NCI-H1092 (cell line): ENCODE results near the gene UQCRC1.

Experiments used
- DNase-seq: peaks from one replicate; lab custom pipeline; 2025; lab: John Stamatoyannopoulos, UW

The UQCRC1 gene

GRCh38 chr3:48598323-48599076 lies 10.9 kb downstream of the UQCRC1 start:
- no peak for DNase-seq

- no peak for DNase-seq
These were observed 12.0 kb downstream of the UQCRC1 start for GRCh38 chr3:48597408-48597800.

DNA sequence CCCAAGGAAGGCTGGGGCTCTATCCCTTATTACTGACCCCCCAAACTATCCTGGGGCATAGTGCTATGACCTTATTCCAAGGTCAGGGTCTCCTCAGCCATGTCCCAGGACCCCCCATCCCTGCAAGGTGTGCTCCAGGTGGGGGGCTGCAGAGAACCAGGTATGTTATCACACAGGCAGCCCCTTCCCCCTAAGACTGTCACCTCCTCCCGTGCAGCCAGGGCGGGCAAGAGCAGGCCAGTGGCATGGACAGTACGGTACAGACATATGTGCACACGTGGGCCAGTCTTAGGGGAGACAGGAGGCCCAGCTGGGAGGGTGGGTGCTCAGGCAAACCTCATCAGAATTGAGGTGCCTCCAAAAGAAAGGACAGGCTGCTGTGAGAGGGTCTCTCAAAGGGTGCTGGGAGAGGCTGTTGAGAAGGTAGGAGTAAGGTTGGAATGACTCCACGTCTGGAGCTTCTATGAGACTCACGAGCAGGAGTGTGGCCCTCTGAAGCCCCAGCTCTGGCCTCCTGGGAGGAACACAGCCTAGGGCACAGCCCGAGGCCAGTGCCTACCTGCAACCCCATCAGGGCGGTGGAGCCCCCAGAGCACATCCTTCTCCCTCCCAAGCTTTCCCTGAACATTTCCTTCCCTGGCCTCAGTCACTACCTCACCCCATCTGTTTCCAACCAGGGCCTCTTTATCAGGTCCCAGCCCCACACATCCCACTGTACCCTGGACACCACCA lies 12.6 kb downstream of the UQCRC1 start:
- no peak for DNase-seq

- no peak for DNase-seq
These were observed 13.3 kb downstream of the UQCRC1 start for GRCh38 chr3:48596157-48596556.

GRCh38 chr3:48595526-48596121 lies 13.8 kb downstream of the UQCRC1 start:
- no peak for DNase-seq

DNA sequence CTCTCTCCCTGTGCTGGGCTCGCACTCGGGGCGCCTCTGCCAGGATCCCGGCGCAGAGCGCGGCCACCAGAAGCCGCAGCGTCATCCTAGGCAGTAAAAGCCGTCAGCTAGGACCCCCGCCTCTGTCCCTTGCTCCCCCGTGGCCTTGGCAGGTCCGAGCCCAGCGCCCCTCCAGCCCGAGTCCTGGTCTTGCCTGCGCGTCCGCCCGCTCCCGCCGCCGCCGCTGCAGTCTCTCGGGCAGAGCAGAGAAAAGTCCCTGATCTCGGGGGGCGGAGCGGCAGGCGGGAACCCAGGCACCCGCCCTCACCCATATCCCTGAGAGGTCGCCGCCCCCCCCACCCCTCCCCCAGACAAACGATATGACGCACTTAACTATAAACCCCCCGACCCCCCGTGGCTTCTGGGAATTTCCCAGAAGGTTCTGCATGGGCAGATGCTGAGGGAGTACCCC lies 14.3 kb downstream of the UQCRC1 start, which contains the start of gene COL7A1:
TSS of gene COL7A1 (minus strand) at position 255 of the 451 bp plus-strand sequence. CDS start at position 85, 170 bp downstream.
- no peak for DNase-seq

GRCh38 chr3:48594417-48595049 lies 14.9 kb downstream of the UQCRC1 start:
- no peak for DNase-seq

GRCh38 chr3:48593337-48593736 lies 16.1 kb downstream of the UQCRC1 start:
- DNase-seq = no peak

- no peak for DNase-seq
These were observed 16.8 kb downstream of the UQCRC1 start for GRCh38 chr3:48592519-48593087.

DNA sequence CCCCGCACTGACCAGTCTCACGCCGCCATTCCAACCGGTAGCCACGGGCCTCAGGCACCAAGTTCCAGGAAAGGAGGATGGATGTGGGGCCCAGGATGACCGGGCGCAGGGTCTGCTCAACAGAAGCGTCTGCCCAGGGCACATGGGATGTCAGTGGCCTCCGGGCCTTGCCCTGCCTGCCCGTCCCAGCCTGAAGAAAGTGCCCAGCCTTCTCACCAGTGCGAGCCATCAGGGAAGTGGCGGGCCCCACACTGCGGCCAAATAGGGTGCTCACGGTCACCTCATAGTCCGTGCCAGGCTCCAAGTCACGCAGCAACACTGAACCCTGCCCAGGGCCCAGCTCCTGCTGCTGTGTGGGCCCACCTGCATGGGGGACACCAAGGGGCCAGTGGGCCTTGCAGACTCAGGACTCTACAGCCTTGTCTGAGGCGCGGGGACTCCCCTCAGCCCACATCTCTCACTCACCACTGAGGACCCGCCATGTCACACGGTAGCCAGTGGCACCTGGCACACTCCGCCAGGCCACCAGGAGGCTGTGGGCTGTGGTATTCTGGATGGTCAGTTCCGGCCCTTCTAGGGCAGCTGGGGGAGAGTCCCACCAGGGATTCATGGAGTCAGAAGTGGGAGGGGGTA lies 17.4 kb downstream of the UQCRC1 start:
- DNase-seq = no peak

GRCh38 chr3:48591436-48591835 lies 18.0 kb downstream of the UQCRC1 start:
- no peak for DNase-seq

DNA sequence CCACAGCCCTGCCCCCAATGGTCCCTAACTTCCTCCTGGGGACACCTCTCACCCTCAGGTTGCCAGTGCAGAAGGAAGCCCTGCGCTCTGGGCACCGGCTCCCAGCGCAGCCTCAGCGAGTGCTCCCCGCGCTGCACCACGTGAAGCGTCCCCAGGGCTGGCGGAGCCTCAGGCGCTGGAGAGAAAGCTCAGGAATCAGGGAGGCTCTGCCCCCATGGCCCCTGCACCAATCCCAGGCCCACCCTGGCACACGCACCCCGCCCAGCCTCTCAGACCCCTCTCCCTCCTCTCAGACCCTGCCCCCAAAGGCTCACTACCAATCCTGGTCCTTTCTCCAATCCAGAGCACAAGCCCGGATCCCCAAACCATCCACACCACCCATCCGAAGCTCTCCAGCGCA lies 21.2 kb downstream of the UQCRC1 start:
- DNase-seq = no peak

DNA sequence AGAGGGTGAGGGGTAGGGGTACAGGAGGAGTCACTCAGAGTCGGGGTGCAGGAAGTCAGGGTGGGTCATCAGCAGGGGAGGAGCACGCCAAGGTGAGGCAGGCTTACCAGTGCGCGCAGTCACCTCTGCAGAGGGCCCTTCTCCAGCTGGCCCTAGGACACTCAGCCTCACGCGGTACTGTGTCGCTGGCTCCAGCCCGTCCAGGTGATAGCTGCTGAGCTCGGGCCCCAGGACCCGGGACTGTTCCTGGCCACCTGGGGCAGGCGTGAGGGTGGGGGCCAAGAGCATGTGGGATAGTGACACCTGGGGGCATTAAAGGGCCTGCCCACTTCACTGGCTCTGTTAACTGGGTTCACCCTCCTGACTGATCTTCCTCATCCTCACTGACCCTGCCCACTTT lies 21.8 kb downstream of the UQCRC1 start:
- no peak for DNase-seq

GRCh38 chr3:48585411-48585810 lies 24.0 kb downstream of the UQCRC1 start:
- no peak for DNase-seq

DNA sequence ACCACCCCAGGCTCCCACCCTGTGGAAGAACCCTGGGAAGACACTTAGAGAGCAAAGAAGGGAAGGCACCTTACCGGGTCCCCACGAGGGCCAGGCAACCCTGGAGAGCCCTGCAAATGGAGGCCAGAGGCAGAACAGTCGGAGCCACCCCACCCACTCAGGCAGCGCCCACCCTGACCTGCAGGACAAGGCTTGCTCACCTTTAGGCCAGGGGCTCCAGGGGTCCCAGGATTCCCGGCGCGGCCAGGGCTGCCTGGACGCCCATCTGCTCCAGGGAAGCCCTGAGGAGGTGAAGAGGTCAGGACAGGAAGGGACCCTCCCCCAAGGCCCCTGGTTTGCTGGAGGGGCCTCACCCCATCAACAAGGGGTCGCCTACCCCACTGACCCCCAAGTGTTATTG lies 24.6 kb downstream of the UQCRC1 start:
- no peak for DNase-seq

- DNase-seq = no peak
These were observed 27.6 kb downstream of the UQCRC1 start for GRCh38 chr3:48581621-48582481.

DNA sequence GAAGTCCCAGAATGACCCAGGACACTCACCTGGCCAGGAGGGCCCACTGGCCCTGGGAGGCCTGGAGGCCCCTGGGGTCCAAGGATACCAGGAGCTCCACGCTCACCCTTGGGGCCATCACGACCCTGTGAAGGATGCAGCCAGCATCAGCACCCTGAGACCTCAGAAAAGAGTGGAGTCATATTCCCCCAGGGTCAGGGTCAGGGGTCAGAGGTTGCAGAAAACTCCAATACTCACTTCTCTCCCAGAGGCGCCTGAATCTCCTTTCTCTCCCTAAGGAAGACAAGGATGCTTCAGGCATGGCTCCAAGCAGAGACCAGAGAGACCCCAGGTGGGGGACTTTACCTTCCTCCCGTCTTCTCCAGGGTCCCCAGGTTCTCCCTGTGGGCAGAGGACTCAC lies 32.8 kb downstream of the UQCRC1 start:
- DNase-seq = no peak

GRCh38 chr3:48575366-48575765 lies 34.1 kb downstream of the UQCRC1 start:
- no peak for DNase-seq

DNA sequence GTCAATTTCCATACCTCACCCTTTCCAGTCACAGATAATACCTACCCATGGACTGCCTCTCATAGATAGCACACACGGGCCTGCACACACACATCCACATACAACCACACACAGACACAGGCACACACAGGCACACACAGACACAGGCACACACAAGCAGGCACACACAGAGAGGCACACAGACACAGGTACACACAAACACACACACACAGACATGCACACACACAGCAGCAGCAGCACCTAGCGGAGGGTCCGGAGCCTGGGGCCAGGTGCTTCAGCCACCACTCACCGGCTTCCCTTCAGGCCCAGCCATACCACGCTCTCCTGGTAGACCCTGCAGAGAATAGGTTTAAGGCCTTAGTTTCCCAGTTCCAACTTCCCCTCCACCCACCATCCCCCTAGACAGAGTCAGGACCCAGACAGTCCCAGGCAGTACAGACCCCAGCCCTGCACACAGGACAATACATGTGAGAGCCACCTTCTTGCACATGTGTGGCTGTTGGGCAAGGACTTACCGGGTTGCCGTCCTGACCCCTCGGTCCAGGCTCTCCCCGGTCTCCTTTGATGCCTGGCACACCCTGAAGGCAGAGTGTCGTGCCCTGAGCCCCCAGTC lies 35.4 kb downstream of the UQCRC1 start:
- no peak for DNase-seq

DNA sequence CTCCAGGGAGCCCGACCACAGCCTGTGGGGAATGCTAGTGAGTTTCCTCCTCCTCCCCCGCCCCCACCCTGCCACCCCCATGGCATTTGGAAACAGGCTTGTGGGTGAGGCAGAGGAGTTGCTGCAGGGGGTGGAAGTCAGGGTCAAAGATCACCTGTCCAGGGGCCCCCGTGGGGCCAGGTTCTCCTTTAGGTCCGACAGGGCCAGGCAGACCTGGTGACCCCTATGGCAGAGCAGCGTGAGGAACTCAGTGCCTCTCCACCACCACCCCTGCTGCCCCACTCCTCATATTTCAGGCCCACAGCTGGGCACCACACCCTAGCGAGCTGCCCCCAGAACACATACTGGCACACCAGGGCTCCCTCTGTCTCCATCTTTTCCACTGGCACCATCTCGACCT lies 36.9 kb downstream of the UQCRC1 start:
- no peak for DNase-seq
